ENCODE results near the gene XRCC6. TPM values are rescaled to one million over a fixed set of nuclear protein-coding genes. Genes with fewer than 3 reads are reported as not detected.

The XRCC6 gene
- total and polyA plus RNA-seq, 9 of the 15 experiments (the other 6 are each of a cell fraction or from before 2014, with no cell fraction given), result 151 to 440 (median 318) TPM

DNA sequence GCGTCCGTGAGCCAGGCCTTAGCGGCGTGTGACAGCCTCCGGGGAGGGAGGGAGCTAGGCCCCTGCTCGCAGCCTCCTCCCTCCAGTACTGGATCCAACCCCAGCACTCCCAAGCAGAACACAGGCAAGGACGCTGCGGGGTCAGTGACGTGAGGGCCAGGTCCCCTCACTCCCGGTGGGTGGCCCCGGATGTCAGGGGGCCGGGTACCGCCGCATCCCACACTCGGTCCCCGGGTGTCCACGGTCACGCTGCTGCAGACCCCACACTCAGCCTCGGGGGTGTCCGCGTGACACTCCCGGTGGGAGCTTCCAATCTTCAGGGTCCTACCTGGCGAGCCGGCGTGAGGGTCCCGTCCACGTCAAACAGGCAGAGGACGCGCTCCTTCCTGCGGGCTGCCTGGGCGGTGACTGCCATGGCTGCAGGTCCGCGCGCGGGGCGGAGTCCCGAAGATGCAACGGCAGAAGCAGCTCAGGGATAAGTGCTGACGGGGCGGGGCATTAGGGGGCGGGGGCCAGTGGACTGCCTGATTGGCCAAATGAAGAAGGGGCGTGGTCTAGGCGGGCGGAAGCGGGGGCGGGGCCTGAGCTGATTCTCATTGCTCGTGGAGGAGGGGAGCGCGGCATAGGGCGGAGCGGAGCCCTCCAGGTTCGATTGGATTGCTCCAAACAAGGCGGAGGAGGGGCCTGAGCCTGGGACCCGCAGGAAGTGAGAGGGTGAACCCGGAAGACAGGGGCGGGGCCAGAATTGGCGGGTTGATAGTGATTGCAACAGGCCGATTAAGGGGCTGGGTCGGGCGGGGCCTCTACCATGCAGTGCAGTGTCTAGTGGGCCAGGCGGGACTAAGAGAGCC is 31.5 kb upstream of the XRCC6 start, which contains the start of gene PMM1 (continued):
- TF ChIP-seq, protein P1, sequence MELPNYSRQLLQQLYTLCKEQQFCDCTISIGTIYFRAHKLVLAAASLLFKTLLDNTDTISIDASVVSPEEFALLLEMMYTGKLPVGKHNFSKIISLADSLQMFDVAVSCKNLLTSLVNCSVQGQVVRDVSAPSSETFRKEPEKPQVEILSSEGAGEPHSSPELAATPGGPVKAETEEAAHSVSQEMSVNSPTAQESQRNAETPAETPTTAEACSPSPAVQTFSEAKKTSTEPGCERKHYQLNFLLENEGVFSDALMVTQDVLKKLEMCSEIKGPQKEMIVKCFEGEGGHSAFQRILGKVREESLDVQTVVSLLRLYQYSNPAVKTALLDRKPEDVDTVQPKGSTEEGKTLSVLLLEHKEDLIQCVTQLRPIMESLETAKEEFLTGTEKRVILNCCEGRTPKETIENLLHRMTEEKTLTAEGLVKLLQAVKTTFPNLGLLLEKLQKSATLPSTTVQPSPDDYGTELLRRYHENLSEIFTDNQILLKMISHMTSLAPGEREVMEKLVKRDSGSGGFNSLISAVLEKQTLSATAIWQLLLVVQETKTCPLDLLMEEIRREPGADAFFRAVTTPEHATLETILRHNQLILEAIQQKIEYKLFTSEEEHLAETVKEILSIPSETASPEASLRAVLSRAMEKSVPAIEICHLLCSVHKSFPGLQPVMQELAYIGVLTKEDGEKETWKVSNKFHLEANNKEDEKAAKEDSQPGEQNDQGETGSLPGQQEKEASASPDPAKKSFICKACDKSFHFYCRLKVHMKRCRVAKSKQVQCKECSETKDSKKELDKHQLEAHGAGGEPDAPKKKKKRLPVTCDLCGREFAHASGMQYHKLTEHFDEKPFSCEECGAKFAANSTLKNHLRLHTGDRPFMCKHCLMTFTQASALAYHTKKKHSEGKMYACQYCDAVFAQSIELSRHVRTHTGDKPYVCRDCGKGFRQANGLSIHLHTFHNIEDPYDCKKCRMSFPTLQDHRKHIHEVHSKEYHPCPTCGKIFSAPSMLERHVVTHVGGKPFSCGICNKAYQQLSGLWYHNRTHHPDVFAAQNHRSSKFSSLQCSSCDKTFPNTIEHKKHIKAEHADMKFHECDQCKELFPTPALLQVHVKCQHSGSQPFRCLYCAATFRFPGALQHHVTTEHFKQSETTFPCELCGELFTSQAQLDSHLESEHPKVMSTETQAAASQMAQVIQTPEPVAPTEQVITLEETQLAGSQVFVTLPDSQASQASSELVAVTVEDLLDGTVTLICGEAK (IDR thresholded peaks at IDR 0.05), result peak; percentile 71
- TF ChIP-seq, protein P1 (CRISPR knock-in tag; IDR thresholded peaks at IDR 0.05), result no peak
- peak; percentile 36 for TF ChIP-seq HMGN3 (IDR thresholded peaks at IDR 0.05; ENCODE audit: borderline replicate concordance, extremely low read depth, insufficient read length, low read depth, low read length)
- TF ChIP-seq E2F3 (CRISPR knock-in tag; IDR thresholded peaks at IDR 0.05), result peak; percentile 55; the same call in 1 of the 2 replicates
- TF ChIP-seq CREB1 (IDR thresholded peaks at IDR 0.05), result no peak
- TF ChIP-seq CREB1 (CRISPR knock-in tag; IDR thresholded peaks at IDR 0.05), result peak; percentile 58; the same call in 1 of the 2 replicates
- TF ChIP-seq HEY1 (CRISPR knock-in tag; IDR thresholded peaks at IDR 0.05; ENCODE audit: borderline replicate concordance), result no peak
- TF ChIP-seq MTA3 (IDR thresholded peaks at IDR 0.05; ENCODE audit: borderline replicate concordance), result peak; percentile 26; the same call in 1 of the 2 replicates
- TF ChIP-seq ATF1 (CRISPR knock-in tag; IDR thresholded peaks at IDR 0.05), result no peak
- TF ChIP-seq ATF1 (tag; IDR thresholded peaks at IDR 0.05), result peak; percentile 20; the same call in 1 of the 2 replicates
- TF ChIP-seq ELF1 (tag; IDR thresholded peaks at IDR 0.05), result peak; percentile 91
- TF ChIP-seq MAFK (IDR thresholded peaks at IDR 0.05; ENCODE audit: low read length), result 0 out of 2 replicates have a peak, but pooled peaks have one; percentile 4

Measured in K562 (cell line).